Activated CD8-positive, alpha-beta memory T cell treated with anti-CD3 and anti-CD28 coated beads for 36 hours (primary cell): ENCODE results near the gene UBE2D2. TPM values are rescaled to one million over a fixed set of nuclear protein-coding genes. Genes with fewer than 3 reads are reported as not detected.

Source experiments
- CTCF ChIA-PET: fragments of 350-600 bp; sonication (Branson Sonifier 250); formaldehyde crosslinking; loops from one replicate; lab custom pipeline; 2021; ENCODE audit warnings: antibody characterized with exemption; lab: Charles Lee
- POLR2A ChIA-PET: fragments of 350-600 bp; sonication (Branson Sonifier 250); formaldehyde crosslinking; loops from one replicate; lab custom pipeline; 2021; ENCODE audit warnings: antibody characterized with exemption; lab: Charles Lee
- total RNA-seq, 2 experiments: library from RNA; stranded (reverse); gene quantifications; one replicate each; pipeline ENCODE4 v1.2.3, GENCODE V29; 2021

Gene UBE2D2
- total RNA-seq, 2 experiments from 2014 or later, result 264 to 283 TPM

DNA sequence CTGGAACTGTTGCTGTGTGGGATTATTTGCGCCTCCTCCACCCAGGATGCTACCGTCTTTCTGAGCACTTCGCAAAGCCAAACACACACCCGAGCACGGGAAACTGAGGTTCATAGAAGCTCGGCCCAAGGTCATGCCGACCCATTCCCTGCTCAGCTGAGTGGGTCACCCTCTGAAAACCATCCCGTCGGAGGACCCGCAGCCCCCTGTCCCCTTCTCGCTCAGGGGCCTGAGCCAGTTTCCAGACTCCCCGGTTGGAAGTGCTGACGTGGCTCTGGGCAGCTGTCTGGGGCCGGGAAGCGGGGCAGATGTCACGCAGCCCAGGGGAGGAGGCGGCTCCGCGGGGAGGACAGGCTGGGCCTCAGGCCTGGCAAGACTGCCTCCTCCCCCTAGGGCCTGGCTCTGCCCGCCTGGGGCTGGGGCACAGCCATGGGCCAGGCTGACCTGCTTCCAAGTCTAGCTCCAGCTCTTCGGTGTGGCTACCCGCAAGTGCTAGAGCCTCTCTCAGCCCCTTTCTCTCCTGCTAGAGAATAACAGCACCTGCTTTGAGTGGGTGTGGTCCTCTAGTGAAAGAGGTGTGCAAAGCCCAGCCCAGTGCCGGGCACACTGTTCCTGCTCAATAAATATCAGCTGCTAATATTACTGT lies 77.1 kb downstream of the UBE2D2 start:
- POLR2A ChIA-PET, result interaction anchor here (0.6 to 2.6 kb wide), 4 partner anchors 10 to 109 kb away, joined by 5 to 14 read pairs (median 8); partner anchors contain the start of gene CXXC5
- CTCF ChIA-PET, result interaction anchor here (0.9 to 8.3 kb wide), 6 partner anchors 9 to 137 kb away, joined by 3 to 87 read pairs (median 4); partner anchors contain the start of gene CXXC5

DNA sequence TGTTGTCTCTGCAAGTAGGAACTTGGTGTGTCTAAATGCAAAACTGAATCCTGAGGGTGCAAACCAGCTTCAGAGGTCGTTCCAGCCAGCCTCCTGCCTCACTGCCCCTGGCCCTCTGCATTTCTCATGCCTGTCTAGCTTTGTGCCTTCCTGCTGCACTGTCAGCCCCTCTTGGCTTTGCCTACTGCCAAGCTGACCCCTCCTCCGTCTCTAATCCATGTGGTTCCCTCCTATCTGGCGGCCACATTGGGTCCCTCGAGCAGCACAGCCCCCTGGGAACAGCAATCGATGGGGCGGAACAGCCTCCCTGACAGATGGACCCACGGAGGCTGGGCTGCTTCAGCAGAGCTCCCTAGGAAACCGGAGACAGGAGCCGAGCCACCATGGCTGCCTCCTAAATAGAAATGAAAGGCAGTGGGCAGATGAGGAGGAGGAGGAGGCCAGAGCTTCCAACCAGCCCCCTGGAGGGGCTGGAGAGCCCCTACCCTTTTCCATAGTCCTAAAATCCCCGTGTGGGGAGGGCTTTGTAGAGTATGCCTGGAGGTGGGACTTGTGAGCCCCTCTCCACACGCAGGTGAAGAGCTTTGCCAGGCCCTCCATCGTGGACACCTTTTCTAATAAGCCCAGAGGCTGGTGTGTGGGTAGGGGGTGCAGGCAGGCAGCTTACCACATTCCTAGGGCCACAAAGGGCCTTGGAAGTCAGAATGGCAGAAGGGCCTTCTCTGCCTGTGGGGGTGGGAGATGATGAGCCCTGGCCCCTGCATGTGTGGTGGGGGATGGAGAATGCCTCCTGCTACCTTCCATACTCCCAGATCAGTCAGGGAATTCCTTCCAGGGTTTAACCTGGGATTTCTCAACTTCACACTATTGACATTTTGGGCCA lies 77.8 kb downstream of the UBE2D2 start:
- CTCF ChIA-PET, result interaction anchor here (0.8 to 8.3 kb wide), 7 partner anchors 9 to 136 kb away, joined by 3 to 87 read pairs (median 4); partner anchors contain the start of gene CXXC5
- POLR2A ChIA-PET, result interaction anchor here (0.6 to 2.6 kb wide), 2 partner anchors 9 to 108 kb away, joined by 8 to 14 read pairs; partner anchors contain the start of gene CXXC5

DNA sequence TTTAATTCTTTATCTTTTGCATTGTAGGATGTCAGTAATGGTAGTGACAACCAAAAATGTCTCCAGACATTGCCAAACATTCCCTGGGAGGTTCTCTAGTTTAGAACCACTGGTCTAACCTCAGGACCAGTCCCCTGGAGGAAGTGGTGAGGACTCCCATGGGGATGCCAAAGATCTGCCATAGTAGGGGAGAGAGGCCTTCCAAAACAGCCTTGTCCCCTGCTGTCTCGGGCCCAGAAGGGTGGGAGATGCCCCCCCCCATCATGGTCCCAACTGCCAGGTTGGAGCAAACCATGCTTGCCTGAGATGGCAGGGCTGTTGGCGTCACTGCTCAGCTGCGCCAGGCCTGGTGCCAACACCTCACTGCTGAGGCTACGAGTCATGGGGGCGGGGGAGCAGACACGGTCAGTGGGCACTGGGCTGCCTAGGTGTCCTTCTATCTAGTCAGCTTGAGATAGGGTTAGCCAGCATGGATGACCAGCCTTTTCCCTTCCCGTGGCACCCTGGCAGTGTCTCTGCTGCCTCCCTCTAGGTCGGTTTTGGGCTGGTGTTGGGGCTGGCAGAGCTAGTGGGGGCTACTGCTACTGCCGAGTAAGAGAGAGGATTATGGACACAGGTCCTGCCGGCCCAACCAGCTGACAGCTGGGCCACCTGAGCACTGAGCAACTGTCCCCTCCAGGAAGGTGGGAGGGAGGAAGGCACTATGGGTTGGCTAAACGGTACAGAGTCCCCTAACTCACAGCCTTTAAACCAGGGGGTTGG lies 78.7 kb downstream of the UBE2D2 start:
- CTCF ChIA-PET, result interaction anchor here (0.8 to 2.0 kb wide), 4 partner anchors 8 to 136 kb away, joined by 3 to 5 read pairs (median 4); partner anchors contain the start of gene CXXC5
- POLR2A ChIA-PET, result interaction anchor here (0.6 kb wide), 1 partner anchor 67 kb away, joined by 4 read pairs; no protein-coding TSS in a partner anchor

DNA sequence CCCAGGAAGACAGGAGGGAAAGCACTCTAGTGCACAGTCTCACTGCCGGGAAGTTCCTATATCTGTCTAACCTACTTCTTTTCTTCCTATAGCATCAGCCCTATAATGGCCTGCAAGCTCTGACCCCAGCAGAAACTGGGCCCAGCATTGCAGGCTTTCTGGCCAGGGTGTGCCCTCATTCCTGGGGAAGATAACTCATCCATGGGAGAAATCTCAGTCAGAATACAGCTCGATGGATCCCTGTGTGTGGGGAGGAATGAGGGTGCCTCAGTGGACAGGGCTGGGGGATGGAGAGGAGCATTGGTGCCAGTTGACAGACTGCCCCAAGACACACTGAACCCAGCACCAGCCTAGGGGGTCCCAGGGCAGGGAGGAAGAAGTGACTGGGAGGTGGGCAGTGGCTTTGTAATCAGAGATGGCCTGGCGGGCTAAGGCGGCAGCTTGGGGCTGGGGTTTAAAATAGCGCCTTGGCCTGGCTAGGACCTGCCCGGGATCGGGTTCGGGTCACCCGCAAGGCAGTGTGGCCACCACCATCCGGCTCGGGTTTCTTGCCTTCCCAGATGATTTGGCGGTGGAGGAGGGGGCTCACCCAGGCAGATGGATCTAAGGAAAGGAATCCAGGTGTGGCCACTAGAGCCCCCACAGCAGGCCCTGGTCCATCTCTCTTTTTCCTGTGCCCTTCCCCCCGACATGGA lies 79.4 kb downstream of the UBE2D2 start:
- POLR2A ChIA-PET, result interaction anchor here (0.6 kb wide), 1 partner anchor 68 kb away, joined by 4 read pairs; no protein-coding TSS in a partner anchor

DNA sequence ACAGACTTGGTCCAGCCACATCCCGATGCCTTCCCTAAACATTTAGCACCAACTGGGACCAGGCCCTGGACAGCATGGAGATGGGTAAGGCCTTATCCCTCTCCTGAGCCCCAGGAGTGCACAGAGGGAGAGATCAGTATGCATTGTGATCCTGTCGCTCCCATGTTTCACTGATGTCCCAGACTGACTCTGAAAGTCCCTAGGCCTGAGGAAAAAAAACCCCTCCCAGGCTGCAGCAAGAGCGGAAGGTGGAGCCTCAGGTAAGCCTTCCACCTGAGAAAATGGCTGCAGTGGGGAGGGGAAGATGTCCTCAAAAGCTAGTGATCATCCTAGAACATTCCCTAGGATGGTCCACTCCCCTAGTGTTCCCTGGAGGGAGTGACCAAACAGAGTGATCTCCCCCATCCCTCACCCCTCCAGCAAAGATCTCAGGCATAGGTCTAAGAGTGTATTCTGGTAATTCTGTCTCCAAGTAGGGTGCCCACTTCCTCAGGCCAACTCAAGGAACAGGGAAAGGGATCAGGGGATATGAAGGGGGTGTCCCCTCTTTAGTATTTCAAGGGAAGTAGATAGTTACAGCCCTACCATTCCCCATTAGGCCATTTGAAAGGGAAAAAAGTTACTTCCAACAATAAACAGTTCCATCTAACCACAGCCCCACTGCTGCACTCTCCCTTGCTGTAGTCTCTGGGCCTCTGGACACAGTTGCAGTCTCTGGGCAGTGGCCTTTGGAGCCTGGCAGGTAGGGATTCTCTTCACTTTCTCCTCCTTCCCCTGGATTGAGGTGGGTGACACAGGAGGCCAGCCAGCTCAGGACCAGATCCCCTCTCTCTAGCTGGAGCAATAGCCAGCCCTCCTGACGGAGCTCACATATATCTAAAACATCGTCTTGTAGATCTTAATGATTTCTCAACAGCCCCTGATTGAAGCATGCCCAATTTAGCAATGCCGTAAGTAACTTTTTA lies 80.3 kb downstream of the UBE2D2 start:
- CTCF ChIA-PET, result interaction anchor here (1.6 kb wide), 1 partner anchor 10 kb away, joined by 5 read pairs; no protein-coding TSS in a partner anchor

More for the DNA sequence above, 79.4 kb downstream of the UBE2D2 start:
- CTCF ChIA-PET, result interaction anchor here (1.6 kb wide), 1 partner anchor 11 kb away, joined by 5 read pairs; no protein-coding TSS in a partner anchor

DNA sequence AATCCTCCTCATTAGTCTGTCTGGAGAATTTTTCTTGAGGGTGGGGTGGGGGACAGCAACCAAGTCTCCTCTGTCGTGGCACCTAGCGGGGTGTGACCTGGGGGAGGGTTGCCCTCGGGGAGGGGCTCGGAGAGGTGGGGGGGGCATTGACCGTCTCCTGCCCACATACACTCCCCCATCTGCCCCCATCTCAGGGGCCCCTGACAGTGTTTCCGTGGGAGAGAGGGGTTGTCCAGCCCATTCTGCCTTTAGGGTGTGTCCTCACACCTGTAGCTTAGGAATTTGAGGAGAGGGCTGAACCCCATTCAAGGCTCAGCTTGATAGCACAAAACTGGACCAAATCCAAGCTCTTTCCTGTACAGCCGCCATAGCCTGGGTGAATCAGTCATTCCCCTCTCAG lies 81.1 kb downstream of the UBE2D2 start:
- ChIA-PET POLR2A (no interaction called here), CTCF (interaction anchor here (1.6 kb wide), 1 partner anchor 9 kb away, joined by 5 read pairs; no protein-coding TSS in a partner anchor)

More for the DNA sequence above, 80.3 kb downstream of the UBE2D2 start:
- POLR2A ChIA-PET, result no interaction called here

DNA sequence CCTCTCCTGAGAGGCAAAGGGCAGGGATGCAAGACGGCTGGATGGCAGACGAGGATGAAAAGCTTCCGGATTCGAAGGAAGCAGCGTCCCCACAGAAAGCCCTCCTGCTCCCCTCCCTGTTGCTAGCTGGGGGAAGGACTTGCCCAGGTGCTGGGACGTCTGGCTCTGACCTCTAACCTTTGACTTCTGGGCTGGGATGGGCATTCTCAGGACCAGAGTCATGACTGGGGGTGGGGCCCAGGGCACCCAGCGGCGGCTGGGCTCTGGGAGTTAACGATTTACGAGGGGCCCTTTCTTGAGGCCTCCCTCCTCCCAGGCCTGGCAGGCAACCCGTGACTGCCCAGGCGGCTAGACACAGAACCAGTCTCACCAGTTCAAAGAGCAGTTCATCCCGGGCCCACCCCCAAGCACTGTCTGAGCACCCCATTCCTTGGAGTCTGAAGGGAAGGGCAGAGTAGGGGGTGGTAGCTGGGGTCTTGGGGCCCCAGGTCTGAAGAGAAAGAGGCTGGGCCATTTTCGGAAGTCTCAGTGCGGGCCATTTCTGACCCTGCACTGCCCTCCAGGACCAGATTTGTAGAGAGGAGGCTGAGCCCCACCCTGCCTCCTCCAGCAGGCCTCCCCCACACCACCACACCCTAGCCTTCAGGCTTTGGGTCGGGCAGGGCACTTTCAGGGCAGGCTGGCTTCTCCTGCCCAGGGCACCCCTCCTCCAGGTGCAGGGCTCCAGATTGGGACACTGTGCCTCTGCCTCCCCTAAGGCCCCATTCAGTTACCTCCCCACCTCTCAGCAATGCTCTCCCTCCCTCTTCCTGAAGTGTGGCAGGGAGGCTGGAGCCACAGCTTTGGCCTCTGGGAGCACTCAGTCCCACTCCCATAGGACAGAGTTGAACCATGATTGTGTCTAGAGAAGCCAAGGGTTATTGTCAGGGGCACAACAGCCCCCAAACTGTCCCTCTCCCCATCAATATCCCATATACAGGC lies 82.0 kb downstream of the UBE2D2 start:
- CTCF ChIA-PET, result no interaction called here
- POLR2A ChIA-PET, result interaction anchor here (0.6 kb wide), 1 partner anchor 24 kb away, joined by 3 read pairs; no protein-coding TSS in a partner anchor

DNA sequence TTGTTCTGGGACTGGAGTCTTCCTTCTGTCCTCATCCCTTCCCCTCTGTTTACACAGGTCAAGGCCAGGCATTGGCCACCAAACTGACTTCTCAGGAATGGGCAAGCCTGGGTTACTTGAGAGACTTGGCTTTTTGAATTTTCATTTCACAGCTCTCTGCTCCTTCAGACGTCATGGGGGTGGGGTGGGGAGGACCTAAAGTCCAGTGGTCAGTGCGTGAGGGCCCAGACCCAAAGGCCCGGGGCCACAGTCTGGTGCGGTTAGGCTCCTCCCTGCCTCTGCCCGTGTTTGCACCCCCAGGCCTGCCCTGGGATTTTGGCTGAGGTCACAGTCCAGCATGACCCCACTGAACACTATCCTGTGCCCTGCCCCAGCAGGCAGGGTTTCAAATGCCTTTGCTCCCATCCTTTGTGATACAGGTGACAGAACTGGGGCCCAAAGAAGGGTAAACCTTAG lies 82.9 kb downstream of the UBE2D2 start:
- CTCF ChIA-PET, result interaction anchor here (0.5 kb wide), 1 partner anchor 85 kb away, joined by 5 read pairs; no protein-coding TSS in a partner anchor

DNA sequence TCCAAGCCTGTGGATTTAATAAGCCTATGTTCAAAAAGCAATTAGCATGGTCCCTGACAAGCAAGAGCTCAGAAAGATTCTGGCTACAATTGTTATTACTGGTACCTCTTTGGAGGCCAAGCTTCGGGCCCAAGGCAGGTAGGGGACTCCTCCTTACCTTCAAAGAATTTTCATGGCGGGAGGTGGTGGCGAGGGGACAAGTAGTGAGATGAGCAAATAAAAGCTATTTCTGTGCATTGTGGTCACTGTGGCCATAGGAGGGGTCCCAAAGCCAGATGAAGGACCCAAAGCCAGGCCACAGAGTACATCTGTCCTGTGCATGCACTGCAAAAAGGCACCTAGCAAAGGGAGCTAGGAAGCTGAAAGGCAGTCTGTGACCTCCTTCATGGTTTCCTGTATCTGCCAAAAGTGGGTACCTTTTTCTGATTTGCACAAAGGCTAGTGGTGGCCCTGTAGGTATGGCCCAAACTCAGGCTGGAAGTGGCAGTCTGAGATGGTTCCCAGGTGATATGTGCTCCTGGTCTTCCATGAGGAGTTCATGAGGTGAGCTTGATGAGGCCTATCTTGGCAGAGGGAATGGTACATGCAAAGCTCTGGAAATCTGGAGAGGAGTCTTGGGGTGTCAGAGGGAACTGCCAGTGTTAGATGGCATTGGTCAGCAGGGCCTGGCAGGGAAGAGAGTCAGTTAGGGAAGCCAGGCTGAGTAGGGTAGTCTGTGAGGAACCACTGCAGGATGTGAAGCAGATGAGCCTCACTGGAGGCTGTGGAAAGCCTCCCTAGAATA lies 83.7 kb downstream of the UBE2D2 start:
- ChIA-PET CTCF (interaction anchor here (0.5 to 1.0 kb wide), 4 partner anchors 9 to 108 kb away, joined by 3 to 5 read pairs (median 4); no protein-coding TSS in a partner anchor), POLR2A (no interaction called here)

More for the DNA sequence above, 82.9 kb downstream of the UBE2D2 start:
- POLR2A ChIA-PET, result no interaction called here

DNA sequence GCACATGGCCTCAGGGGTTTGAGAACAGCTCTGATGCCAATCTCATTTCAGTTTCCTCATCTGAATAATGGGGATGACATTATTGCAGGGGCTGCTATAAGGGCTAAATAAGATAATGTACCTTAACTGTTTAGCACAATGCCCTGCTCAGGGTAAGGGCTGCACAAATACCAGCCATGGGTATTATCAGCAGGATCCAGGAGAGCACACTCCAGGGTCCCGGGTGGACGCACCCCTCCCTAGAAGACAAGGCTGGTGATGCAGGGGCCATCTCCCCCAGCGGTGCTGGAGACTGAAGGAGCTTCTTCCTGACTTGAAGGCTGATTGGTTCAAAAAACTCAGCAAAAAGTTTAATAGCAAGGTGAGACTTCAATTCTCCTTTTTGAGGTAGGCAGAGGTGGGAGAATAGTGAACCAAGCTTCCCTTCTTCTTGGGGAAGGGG lies 84.3 kb downstream of the UBE2D2 start:
- POLR2A ChIA-PET, result no interaction called here
- CTCF ChIA-PET, result interaction anchor here (0.8 to 1.0 kb wide), 3 partner anchors 9 to 108 kb away, joined by 3 to 4 read pairs (median 3); no protein-coding TSS in a partner anchor

DNA sequence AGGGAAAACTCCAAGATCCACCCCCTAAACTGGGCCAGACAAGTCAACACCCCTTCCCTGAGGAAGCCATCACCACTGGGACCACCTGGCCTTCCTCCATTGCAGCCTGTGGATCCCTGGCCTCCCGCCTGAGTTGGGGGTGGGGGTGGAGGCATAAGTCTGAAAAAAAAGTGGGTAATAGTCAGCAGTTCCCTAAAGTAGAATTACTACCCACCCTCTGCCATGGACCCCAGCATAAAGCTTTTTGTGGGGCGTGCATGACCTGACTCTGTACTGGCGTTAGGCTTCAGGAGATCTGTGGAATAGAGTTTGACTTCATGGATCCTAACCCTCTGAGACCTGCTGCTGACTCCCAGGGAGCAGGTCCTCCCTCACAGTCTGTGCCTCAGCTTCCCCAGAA lies 85.0 kb downstream of the UBE2D2 start:
- ChIA-PET CTCF (interaction anchor here (0.8 to 1.0 kb wide), 2 partner anchors 13 to 33 kb away, joined by 3 to 4 read pairs; no protein-coding TSS in a partner anchor), POLR2A (no interaction called here)

DNA sequence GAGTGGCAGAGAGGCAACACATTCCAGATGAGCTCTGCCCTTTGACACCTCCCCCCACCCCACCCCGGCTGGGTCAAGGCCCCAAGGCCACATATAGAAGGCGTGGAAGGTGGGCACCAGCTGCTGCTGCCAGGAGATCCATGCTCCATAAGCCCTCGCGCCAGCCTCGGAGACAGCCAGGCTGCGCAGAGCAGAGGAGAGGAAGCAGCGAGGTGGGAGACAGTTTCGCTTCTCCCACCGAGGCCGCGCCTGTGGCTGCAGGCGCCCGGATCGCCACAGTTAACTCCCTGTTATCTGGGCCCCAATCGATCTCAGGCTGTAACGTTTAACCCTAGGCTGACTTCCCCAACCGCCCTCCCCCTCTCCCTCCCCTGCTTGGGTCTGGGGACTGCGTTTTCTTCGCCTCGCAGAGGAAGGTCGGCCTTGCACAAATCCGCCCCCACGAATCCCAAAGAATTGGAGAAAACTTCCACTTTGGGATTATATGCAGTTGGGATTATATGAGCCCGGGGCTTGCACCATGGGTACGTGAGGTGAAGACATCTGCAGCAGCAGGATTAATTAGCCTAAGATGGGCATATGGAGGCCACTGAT lies 85.9 kb downstream of the UBE2D2 start:
- POLR2A ChIA-PET, result interaction anchor here (0.6 kb wide), 1 partner anchor 20 kb away, joined by 3 read pairs; no protein-coding TSS in a partner anchor
- CTCF ChIA-PET, result interaction anchor here (1.0 to 1.4 kb wide), 2 partner anchors 13 to 24 kb away, joined by 3 to 5 read pairs; no protein-coding TSS in a partner anchor

DNA sequence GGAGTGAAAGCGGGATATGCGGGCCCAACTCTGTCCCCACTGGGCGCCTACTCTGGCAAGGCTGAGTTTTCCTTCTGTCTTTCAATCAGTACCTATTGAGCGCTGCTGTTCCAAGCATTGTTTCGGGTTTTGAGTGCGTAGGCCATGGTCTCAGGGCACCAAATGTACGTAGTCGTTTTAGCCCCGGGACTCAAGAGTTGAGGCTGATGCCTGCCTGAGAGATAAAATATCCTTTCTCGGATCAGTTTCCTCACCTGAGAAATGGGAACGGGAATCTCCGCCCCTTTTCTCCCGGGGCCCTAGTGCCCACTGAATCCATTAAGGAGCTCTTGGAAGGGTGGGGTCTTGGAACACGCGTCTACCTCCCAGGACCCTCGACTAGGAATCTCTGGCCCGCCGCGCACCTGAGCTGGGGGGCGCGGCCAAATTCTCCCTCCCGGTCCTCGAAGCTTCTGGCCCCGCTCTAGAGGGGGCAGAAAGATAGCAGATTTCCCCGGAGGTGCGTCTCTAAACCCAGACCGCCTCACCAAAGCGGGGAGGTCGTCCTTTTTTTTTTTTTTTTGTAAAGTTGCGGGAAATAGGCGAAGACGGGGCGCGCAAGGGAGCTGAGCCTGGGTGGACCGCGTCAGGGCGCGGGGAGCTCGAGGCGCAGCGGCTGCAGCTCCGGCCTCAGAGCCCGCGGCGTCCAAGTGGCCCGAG lies 86.5 kb downstream of the UBE2D2 start:
- ChIA-PET POLR2A (interaction anchor here (0.6 to 1.5 kb wide), 2 partner anchors 10 to 20 kb away, joined by 3 to 14 read pairs; no protein-coding TSS in a partner anchor), CTCF (interaction anchor here (0.7 to 1.4 kb wide), 6 partner anchors 9 to 118 kb away, joined by 3 to 11 read pairs (median 4); no protein-coding TSS in a partner anchor)
